ENCODE data around the gene NADSYN1.

DNA sequence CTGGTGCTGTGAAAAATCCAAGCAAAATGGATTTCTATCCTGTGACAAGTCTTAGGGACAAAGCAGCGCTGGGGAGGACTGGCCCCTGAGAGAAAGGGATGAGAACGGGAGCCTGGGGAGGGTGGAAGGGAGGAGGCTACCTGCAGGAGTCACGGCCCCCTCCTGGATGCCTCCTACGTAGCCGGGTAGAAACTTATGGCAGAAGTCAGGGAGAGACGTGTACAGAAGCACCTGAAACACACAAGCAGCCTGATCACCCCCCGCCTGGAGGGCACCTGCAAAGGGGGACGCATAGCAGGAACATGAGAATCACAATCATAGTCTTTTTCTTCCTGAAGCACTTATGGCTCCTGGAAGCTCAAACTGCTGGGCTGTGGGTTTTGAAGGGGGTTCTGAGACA lies 10.9 kb upstream of the NADSYN1 start:
- TF ChIP-seq CTCF (IDR thresholded peaks at IDR 0.05; ENCODE audit: poor library complexity, severe bottlenecking), result no peak
- TF ChIP-seq EZH2 (IDR thresholded peaks at IDR 0.05; ENCODE audit: borderline replicate concordance, insufficient read depth, low read length, poor library complexity, severe bottlenecking), result no peak
- no peak for TF ChIP-seq SMC3 (conservative IDR thresholded peaks at IDR 0.05; ENCODE audit: poor library complexity)
- TF ChIP-seq POLR2AphosphoS5 (IDR thresholded peaks at IDR 0.05), result no peak
- TF ChIP-seq MXI1 (conservative IDR thresholded peaks at IDR 0.05; ENCODE audit: poor library complexity, severe bottlenecking), result no peak
- no peak for TF ChIP-seq EP300 (conservative IDR thresholded peaks at IDR 0.05; ENCODE audit: poor library complexity, severe bottlenecking)
